Retinal pigment epithelial cell (primary cell): ENCODE data around the gene PUM2.

Experiments used
- DNase-seq: peaks from one replicate; pipeline ENCODE4 v3.0.0-alpha.2; 2010; ENCODE audit warnings: low read depth
- H3K4me3 ChIP-seq: 2 replicates; pipeline ENCODE4 v1.5.1; 2011; ENCODE audit warnings: mild to moderate bottlenecking, low read length, control low read depth, moderate library complexity
- TF ChIP-seq, protein P1 (sequence below): conservative IDR thresholded peaks from 2 replicates; pipeline ENCODE4 v1.5.1; 2011; ENCODE audit warnings: low read depth, low read length, control low read depth, inconsistent platforms

PUM2 gene

GRCh38 chr2:20213651-20214565, 136.7 kb downstream of the PUM2 start:
- H3K4me3 ChIP-seq, result no peak overlapping the region
- TF ChIP-seq, protein P1, sequence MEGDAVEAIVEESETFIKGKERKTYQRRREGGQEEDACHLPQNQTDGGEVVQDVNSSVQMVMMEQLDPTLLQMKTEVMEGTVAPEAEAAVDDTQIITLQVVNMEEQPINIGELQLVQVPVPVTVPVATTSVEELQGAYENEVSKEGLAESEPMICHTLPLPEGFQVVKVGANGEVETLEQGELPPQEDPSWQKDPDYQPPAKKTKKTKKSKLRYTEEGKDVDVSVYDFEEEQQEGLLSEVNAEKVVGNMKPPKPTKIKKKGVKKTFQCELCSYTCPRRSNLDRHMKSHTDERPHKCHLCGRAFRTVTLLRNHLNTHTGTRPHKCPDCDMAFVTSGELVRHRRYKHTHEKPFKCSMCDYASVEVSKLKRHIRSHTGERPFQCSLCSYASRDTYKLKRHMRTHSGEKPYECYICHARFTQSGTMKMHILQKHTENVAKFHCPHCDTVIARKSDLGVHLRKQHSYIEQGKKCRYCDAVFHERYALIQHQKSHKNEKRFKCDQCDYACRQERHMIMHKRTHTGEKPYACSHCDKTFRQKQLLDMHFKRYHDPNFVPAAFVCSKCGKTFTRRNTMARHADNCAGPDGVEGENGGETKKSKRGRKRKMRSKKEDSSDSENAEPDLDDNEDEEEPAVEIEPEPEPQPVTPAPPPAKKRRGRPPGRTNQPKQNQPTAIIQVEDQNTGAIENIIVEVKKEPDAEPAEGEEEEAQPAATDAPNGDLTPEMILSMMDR, result no peak
- DNase-seq, result no peak

GRCh38 chr2:20212871-20213503, 137.7 kb downstream of the PUM2 start:
- H3K4me3 ChIP-seq, result no peak overlapping the region
- no peak for DNase-seq
- TF ChIP-seq, protein P1, result no peak

DNA sequence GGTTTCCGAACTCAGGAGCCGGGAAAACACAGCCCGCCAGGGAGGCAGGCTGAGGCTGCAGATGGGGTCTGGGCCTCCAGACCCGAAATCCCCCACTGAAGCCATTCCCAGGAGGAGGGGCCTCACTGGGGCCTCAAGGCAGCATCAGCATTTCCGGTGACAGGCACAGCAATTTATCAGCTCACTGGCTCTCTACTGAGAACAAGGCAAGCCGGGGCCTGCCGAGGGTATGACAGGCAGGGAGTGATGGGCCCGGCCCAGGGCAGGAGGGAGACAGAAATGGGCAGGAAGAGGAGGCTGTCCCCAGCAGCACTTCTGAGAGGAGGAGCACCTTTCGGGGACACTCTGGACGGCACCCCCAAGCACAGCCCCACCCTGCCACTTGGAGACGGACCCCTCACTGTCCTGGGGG, 138.2 kb downstream of the PUM2 start:
- DNase-seq, result no peak
- no peak overlapping the region for H3K4me3 ChIP-seq
- TF ChIP-seq, protein P1, result no peak

GRCh38 chr2:20211860-20212458, 138.7 kb downstream of the PUM2 start:
- no peak for DNase-seq
- no peak overlapping the region for H3K4me3 ChIP-seq
- TF ChIP-seq, protein P1, result no peak

DNA sequence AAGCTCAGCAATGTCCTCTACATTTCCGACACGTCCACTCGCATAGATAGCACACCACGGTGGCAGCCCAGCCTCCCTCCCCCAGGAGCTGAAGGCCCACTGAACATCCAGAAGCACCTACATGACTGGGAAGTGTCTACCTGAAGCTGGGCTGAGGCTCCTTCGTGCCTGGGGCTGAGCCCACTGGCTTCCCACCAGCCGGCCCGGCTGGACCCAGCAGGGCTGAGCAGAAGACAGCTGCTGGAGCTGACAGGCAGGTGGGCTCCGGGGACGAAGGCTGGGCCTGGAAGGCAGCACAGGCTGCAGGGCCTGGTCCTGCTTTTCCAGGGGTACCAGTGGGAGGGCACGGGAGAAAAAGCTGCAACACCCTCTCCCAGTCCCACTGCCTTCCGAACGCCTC, 139.2 kb downstream of the PUM2 start:
- DNase-seq, result no peak
- TF ChIP-seq, protein P1, result no peak
- no peak overlapping the region for H3K4me3 ChIP-seq

GRCh38 chr2:20210462-20210861, 140.2 kb downstream of the PUM2 start:
- no peak for DNase-seq
- TF ChIP-seq, protein P1, result no peak

More at GRCh38 chr2:20210462-20210861, 140.2 kb downstream of the PUM2 start:
- no peak overlapping the region for H3K4me3 ChIP-seq
